Vagina (tissue), 2 donors: ENCODE measurements around the gene SNX13. TPM values are rescaled to one million over a fixed set of nuclear protein-coding genes. Genes with fewer than 3 reads are reported as not detected.
"Not testable (repeated sequence)": the region's sequence is repeated elsewhere in the genome, so short reads cannot be mapped to it uniquely, and the experiment has no call there.

Source experiments
- DNase-seq, 2 donors: peaks; one replicate each; pipeline ENCODE4 v3.0.0-alpha.2; 2017; ENCODE audit errors: extremely low spot score in 2 of 2
- H3K27ac ChIP-seq: fragments of 200-600 bp; sonication (generic); one replicate; pipeline ENCODE4 v1.5.1; 2019
- H3K27me3 ChIP-seq: fragments of 200-600 bp; sonication (generic); one replicate; pipeline ENCODE4 v1.5.1; 2019
- H3K36me3 ChIP-seq, 2 donors: fragments of 200-600 bp; sonication (generic); one replicate each; pipeline ENCODE4 v1.5.1; 2017 to 2019
- H3K4me1 ChIP-seq: fragments of 200-600 bp; sonication (generic); one replicate; pipeline ENCODE4 v1.5.1; 2019
- H3K4me3 ChIP-seq, 2 donors: fragments of 200-600 bp; sonication (generic); 1 replicate in 1 of 2; 2 replicates in 1 of 2; pipeline ENCODE4 v1.5.1; 2016 to 2019
- H3K9me3 ChIP-seq: fragments of 200-600 bp; sonication (generic); one replicate; pipeline ENCODE4 v1.5.1; 2019
- POLR2A ChIP-seq, 2 donors: fragments of 450-650 bp; IDR thresholded peaks; one replicate each; pipeline ENCODE4 v1.6.1; 2017; ENCODE audit warnings: antibody characterized with exemption in 2 of 2, mild to moderate bottlenecking in 2 of 2, moderate library complexity in 2 of 2
- POLR2AphosphoS5 ChIP-seq, 2 donors: sonication (generic); formaldehyde crosslinking; IDR thresholded peaks; one replicate each; pipeline ENCODE4 v1.9.0; 2017; ENCODE audit warnings: antibody characterized with exemption in 2 of 2, mild to moderate bottlenecking in 2 of 2, low read depth in 1 of 2; ENCODE audit not compliant: insufficient read depth in 1 of 2
- intact Hi-C: fragments of 100-400 bp; cut with DNase I; formaldehyde crosslinking; loops from one replicate; pipeline ENCODE4 v1.15.1; 2023
- total RNA-seq: library from RNA; depleted of rRNA; stranded (reverse); fragments of >200 nt; gene quantifications from one replicate; pipeline ENCODE4 v1.2.3, GENCODE V29; 2016
- TF ChIP-seq, protein P1 (sequence below), 3 experiments: fragments of 450-650 bp in 2 of 3; fragments of 200-600 bp in 1 of 3; sonication (generic) in 1 of 3; IDR thresholded peaks; one replicate each; pipeline ENCODE4 v1.5.1; 2017 to 2019; ENCODE audit warnings: antibody characterized with exemption in 3 of 3, mild to moderate bottlenecking in 2 of 3, moderate library complexity in 2 of 3

SNX13 gene
- total RNA-seq, 1 donor from 2014 or later = 67.3 TPM

DNA sequence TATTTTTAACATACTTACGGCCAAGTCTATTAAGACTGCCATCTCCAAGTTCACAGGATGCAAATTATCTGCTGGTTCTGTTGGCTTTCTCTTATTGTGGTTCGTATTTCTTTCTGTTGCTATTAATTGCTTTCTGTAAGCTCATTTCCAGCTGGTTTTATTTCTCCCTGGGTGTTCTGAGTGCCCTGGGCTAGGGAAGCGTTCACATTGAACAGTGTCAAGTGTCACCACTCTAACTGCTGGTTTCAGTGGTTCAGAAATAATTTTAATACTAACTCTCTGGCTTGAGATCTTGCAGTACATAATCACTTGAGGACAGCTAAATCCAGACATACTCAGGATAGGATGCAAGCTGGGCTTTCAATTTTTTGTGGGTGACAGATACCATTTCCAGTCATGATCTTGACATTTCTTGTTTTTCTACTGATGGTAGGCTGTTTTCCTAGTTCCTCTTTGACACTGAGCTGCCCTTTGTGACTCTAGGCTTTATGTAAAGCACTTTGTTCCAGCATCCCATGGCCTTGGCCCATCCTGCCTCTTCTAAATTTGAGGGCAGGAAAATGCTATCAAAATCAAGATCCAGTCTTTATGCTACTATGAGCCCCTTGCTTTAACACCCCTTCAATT lies 117.6 kb downstream of the SNX13 start:
- no peak for TF ChIP-seq POLR2A (IDR thresholded peaks at IDR 0.05)
- no peak for TF ChIP-seq POLR2AphosphoS5 (IDR thresholded peaks at IDR 0.05; ENCODE audit: insufficient read depth in 1 of 2, low read depth in 1 of 2)
- TF ChIP-seq, protein P1, sequence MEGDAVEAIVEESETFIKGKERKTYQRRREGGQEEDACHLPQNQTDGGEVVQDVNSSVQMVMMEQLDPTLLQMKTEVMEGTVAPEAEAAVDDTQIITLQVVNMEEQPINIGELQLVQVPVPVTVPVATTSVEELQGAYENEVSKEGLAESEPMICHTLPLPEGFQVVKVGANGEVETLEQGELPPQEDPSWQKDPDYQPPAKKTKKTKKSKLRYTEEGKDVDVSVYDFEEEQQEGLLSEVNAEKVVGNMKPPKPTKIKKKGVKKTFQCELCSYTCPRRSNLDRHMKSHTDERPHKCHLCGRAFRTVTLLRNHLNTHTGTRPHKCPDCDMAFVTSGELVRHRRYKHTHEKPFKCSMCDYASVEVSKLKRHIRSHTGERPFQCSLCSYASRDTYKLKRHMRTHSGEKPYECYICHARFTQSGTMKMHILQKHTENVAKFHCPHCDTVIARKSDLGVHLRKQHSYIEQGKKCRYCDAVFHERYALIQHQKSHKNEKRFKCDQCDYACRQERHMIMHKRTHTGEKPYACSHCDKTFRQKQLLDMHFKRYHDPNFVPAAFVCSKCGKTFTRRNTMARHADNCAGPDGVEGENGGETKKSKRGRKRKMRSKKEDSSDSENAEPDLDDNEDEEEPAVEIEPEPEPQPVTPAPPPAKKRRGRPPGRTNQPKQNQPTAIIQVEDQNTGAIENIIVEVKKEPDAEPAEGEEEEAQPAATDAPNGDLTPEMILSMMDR (IDR thresholded peaks at IDR 0.05) = no peak
- intact Hi-C loops = no loop called here
- DNase-seq = no peak
- H3K4me1 ChIP-seq = no peaks in the 10 kb centered on the region
- no peak overlapping the region for H3K27ac ChIP-seq
- H3K36me3 ChIP-seq = peaks cover 0 to 5% of the 10 kb centered on the region in 2 donors
- no peaks in the 10 kb centered on the region for H3K9me3 ChIP-seq
- no peaks in the 10 kb centered on the region for H3K27me3 ChIP-seq
- no peak overlapping the region for H3K4me3 ChIP-seq

DNA sequence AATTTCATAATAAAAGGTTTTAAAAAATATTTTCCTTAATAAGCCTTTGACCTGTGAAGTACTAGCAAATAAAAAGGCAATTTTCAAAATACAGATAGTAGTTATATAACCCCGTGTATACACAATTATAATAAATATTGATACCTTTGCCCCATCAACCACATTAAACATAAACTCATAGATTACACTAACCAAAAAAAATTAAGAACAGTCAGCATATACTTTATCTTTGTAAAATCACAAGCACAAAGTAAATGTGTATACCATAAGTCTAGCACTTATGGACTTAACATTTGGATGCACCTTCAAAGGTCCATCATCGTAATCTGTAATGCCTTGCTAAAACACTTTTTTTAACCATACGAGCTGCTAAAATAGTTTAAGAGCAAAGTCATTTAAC lies 123.4 kb downstream of the SNX13 start:
- H3K4me3 ChIP-seq = no peak overlapping the region
- H3K36me3 ChIP-seq = peaks cover 0 to 34% of the 10 kb centered on the region in 2 donors
- H3K9me3 ChIP-seq = no peaks in the 10 kb centered on the region
- no peak for DNase-seq
- TF ChIP-seq POLR2A (IDR thresholded peaks at IDR 0.05) = no peak
- TF ChIP-seq, protein P1 (IDR thresholded peaks at IDR 0.05) = no peak
- no peak for TF ChIP-seq POLR2AphosphoS5 (IDR thresholded peaks at IDR 0.05; ENCODE audit: insufficient read depth in 1 of 2, low read depth in 1 of 2)
- no peaks in the 10 kb centered on the region for H3K27me3 ChIP-seq
- intact Hi-C loops = no loop called here
- no peaks in the 10 kb centered on the region for H3K4me1 ChIP-seq
- H3K27ac ChIP-seq = no peak overlapping the region

DNA sequence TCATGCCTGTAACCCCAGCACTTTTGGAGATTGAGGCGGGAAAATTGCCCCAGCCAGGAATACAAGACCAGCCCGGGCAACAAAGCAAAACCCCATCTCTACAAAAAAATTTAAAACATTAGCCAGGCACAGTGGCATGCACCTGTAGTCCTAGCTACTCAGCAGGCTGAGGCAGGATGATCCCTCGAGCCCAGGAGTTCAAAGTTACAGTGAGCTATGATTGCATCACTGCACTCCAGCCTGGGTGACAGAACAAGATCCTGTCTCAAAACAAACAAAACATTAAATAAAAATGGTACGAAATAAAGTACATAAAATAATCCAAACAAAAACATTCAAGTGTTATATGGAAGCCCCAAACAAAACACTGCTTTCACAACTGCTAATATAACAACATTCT lies 125.0 kb downstream of the SNX13 start:
- intact Hi-C loops = no loop called here
- H3K4me1 ChIP-seq = no peaks in the 10 kb centered on the region
- no peaks in the 10 kb centered on the region for H3K9me3 ChIP-seq
- no peak for DNase-seq
- TF ChIP-seq, protein P1 (IDR thresholded peaks at IDR 0.05) = no peak
- TF ChIP-seq POLR2A (IDR thresholded peaks at IDR 0.05) (no peak), POLR2AphosphoS5 (IDR thresholded peaks at IDR 0.05; ENCODE audit: insufficient read depth in 1 of 2, low read depth in 1 of 2) (no peak)
- no peak overlapping the region for H3K4me3 ChIP-seq
- H3K27ac ChIP-seq = no peak overlapping the region
- no peaks in the 10 kb centered on the region for H3K27me3 ChIP-seq
- peaks cover 0 to 35% of the 10 kb centered on the region in 2 donors for H3K36me3 ChIP-seq

DNA sequence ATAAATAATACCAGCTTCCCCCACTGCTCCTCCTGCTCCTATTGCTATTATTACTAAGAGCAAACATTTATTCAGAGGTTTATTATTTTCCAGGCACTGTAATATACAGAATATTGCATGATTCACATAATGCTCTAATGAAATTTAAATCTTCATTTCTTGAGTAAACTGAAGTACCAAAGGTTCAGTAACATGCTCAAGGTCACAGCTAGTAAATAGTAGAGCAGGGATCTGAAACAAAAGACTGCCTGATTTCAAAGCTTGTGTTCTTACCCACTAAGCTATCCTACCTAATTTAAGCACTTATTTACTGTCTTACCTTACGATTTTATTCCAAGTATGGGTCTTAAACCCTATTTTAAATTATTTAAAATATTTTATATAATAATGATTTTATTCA lies 126.2 kb downstream of the SNX13 start:
- Histone ChIP-seq H3K9me3 (no peaks in the 10 kb centered on the region), H3K4me3 (no peak overlapping the region), H3K36me3 (peaks cover 0 to 35% of the 10 kb centered on the region in 2 donors), H3K4me1 (no peaks in the 10 kb centered on the region), H3K27ac (no peak overlapping the region), H3K27me3 (no peaks in the 10 kb centered on the region)
- intact Hi-C loops = no loop called here
- no peak for TF ChIP-seq POLR2AphosphoS5 (IDR thresholded peaks at IDR 0.05; ENCODE audit: insufficient read depth in 1 of 2, low read depth in 1 of 2)
- TF ChIP-seq, protein P1 (IDR thresholded peaks at IDR 0.05) = no peak
- no peak for TF ChIP-seq POLR2A (IDR thresholded peaks at IDR 0.05)
- no peak for DNase-seq

DNA sequence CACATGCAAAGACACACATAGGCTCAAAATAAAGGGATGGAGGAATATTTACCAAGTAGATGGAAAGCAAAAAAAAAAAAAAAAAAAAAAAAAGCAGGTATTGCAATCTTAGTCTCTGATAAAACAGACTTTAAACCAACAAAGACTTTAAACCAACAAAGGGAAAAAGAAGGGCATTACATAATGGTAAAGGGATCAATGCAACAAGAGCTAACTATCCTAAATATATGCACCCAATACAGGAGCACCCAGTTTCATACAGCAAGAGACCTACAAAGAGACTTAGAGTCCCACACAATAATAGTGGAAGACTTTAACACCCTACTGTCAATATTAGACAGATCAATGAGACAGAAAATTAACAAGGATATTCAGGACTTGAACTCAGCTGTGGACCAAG lies 131.1 kb downstream of the SNX13 start:
- H3K27me3 ChIP-seq, H3K27ac ChIP-seq, H3K9me3 ChIP-seq, H3K4me1 ChIP-seq, intact Hi-C loops, H3K4me3 ChIP-seq, DNase-seq: not testable (repeated sequence)
- H3K36me3 ChIP-seq = peaks cover 0 to 24% of the 10 kb centered on the region in 2 donors
